ENCODE results near the gene PPP1R1A. TPM values are rescaled to one million over a fixed set of nuclear protein-coding genes. Genes with fewer than 3 reads are reported as not detected.

Gene PPP1R1A
- total and polyA plus RNA-seq, 2 experiments from 2014 or later = 7.6 to 26.9 TPM

DNA sequence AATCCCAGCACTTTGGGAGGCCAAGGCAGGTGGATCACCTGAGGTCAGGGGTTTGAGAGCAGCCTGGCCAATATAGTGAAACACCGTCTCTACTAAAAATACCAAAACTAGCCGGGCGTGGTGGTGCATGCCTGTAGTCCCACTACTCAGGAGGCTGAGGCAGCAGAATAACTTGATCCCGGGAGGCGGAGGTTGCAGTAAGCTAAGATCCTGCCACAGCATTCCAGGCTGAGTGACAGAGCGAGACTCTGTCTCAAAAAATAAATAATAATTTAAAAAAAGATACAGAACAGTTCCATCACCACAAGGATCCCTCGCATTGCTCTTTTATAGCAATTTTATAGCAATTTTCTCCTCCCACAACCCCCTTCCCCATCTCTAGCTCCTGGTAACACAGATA is 43.7 kb downstream of the PPP1R1A start (continued):
- TF ChIP-seq, protein P1, sequence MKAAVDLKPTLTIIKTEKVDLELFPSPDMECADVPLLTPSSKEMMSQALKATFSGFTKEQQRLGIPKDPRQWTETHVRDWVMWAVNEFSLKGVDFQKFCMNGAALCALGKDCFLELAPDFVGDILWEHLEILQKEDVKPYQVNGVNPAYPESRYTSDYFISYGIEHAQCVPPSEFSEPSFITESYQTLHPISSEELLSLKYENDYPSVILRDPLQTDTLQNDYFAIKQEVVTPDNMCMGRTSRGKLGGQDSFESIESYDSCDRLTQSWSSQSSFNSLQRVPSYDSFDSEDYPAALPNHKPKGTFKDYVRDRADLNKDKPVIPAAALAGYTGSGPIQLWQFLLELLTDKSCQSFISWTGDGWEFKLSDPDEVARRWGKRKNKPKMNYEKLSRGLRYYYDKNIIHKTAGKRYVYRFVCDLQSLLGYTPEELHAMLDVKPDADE (IDR thresholded peaks at IDR 0.05) = no peak
- TF ChIP-seq, protein P2, sequence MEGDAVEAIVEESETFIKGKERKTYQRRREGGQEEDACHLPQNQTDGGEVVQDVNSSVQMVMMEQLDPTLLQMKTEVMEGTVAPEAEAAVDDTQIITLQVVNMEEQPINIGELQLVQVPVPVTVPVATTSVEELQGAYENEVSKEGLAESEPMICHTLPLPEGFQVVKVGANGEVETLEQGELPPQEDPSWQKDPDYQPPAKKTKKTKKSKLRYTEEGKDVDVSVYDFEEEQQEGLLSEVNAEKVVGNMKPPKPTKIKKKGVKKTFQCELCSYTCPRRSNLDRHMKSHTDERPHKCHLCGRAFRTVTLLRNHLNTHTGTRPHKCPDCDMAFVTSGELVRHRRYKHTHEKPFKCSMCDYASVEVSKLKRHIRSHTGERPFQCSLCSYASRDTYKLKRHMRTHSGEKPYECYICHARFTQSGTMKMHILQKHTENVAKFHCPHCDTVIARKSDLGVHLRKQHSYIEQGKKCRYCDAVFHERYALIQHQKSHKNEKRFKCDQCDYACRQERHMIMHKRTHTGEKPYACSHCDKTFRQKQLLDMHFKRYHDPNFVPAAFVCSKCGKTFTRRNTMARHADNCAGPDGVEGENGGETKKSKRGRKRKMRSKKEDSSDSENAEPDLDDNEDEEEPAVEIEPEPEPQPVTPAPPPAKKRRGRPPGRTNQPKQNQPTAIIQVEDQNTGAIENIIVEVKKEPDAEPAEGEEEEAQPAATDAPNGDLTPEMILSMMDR (conservative IDR thresholded peaks at IDR 0.05; ENCODE audit: low read depth in 2 of 2) = no peak
- no peak for TF ChIP-seq JUNB (IDR thresholded peaks at IDR 0.05; ENCODE audit: unreplicated experiment)

DNA sequence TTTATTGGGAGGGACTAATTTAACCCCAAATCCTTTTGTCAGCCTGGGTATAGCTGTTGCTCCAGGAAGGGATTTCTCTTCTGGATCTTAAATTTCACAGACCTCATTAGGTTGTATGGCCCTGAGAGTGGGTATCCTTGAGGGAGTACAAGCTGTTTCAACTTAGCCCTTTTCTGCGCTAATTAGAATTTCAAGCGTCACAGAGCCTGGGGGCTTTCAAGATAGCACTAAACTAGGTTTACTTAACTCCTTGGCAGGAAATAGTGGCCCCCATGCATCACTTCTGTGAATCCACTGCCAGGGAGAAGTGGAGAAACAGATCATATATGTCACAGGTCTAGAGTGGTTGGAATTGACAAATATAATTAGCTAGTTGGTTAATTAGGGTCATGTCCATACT is 44.9 kb downstream of the PPP1R1A start:
- Mint-ChIP-seq H3K27ac (no peak overlapping the region), H3K9me3 (no peaks in the 10 kb centered on the region), H3K27me3 (ENCODE audit: insufficient read depth, low read depth, poor library complexity) (peaks cover 14% of the 10 kb centered on the region), H3K4me3 (no peak overlapping the region), H3K36me3 (ENCODE audit: low read depth) (no peaks in the 10 kb centered on the region), H3K4me1 (peaks cover 31% of the 10 kb centered on the region)
- H3K27me3 ChIP-seq (ENCODE audit: insufficient read depth) = peaks cover 36% of the 10 kb centered on the region
- H4K20me1 ChIP-seq (replicated peaks; ENCODE audit: insufficient read depth) = no peaks in the 10 kb centered on the region
- H3K36me3 ChIP-seq (ENCODE audit: insufficient read depth) = no peaks in the 10 kb centered on the region
- no peaks in the 10 kb centered on the region for H3K79me2 ChIP-seq (replicated peaks; ENCODE audit: insufficient read depth)
- no peaks in the 10 kb centered on the region for H3F3A ChIP-seq (replicated peaks; ENCODE audit: low read depth)
- ATAC-seq (no peak), DNase-seq (ENCODE audit: low spot score) (no peak)
- H3K27ac ChIP-seq (ENCODE audit: low read depth) = no peak overlapping the region
- peaks cover 10% of the 10 kb centered on the region; the same call in 1 of the 2 replicates for H3K4me1 ChIP-seq (ENCODE audit: insufficient read depth)
- no peak overlapping the region for H2AFZ ChIP-seq
- no peak overlapping the region for H3K4me3 ChIP-seq
- no peaks in the 10 kb centered on the region for H3K9me2 ChIP-seq (ENCODE audit: insufficient read depth)
- H3K4me2 ChIP-seq = no peak overlapping the region
- TF ChIP-seq, protein P2 (conservative IDR thresholded peaks at IDR 0.05; ENCODE audit: low read depth in 2 of 2) = no peak
- no peak for TF ChIP-seq JUNB (IDR thresholded peaks at IDR 0.05; ENCODE audit: unreplicated experiment)
- no peak for TF ChIP-seq ZNF114 (CRISPR knock-in tag; IDR thresholded peaks at IDR 0.05)
- TF ChIP-seq, protein P3, sequence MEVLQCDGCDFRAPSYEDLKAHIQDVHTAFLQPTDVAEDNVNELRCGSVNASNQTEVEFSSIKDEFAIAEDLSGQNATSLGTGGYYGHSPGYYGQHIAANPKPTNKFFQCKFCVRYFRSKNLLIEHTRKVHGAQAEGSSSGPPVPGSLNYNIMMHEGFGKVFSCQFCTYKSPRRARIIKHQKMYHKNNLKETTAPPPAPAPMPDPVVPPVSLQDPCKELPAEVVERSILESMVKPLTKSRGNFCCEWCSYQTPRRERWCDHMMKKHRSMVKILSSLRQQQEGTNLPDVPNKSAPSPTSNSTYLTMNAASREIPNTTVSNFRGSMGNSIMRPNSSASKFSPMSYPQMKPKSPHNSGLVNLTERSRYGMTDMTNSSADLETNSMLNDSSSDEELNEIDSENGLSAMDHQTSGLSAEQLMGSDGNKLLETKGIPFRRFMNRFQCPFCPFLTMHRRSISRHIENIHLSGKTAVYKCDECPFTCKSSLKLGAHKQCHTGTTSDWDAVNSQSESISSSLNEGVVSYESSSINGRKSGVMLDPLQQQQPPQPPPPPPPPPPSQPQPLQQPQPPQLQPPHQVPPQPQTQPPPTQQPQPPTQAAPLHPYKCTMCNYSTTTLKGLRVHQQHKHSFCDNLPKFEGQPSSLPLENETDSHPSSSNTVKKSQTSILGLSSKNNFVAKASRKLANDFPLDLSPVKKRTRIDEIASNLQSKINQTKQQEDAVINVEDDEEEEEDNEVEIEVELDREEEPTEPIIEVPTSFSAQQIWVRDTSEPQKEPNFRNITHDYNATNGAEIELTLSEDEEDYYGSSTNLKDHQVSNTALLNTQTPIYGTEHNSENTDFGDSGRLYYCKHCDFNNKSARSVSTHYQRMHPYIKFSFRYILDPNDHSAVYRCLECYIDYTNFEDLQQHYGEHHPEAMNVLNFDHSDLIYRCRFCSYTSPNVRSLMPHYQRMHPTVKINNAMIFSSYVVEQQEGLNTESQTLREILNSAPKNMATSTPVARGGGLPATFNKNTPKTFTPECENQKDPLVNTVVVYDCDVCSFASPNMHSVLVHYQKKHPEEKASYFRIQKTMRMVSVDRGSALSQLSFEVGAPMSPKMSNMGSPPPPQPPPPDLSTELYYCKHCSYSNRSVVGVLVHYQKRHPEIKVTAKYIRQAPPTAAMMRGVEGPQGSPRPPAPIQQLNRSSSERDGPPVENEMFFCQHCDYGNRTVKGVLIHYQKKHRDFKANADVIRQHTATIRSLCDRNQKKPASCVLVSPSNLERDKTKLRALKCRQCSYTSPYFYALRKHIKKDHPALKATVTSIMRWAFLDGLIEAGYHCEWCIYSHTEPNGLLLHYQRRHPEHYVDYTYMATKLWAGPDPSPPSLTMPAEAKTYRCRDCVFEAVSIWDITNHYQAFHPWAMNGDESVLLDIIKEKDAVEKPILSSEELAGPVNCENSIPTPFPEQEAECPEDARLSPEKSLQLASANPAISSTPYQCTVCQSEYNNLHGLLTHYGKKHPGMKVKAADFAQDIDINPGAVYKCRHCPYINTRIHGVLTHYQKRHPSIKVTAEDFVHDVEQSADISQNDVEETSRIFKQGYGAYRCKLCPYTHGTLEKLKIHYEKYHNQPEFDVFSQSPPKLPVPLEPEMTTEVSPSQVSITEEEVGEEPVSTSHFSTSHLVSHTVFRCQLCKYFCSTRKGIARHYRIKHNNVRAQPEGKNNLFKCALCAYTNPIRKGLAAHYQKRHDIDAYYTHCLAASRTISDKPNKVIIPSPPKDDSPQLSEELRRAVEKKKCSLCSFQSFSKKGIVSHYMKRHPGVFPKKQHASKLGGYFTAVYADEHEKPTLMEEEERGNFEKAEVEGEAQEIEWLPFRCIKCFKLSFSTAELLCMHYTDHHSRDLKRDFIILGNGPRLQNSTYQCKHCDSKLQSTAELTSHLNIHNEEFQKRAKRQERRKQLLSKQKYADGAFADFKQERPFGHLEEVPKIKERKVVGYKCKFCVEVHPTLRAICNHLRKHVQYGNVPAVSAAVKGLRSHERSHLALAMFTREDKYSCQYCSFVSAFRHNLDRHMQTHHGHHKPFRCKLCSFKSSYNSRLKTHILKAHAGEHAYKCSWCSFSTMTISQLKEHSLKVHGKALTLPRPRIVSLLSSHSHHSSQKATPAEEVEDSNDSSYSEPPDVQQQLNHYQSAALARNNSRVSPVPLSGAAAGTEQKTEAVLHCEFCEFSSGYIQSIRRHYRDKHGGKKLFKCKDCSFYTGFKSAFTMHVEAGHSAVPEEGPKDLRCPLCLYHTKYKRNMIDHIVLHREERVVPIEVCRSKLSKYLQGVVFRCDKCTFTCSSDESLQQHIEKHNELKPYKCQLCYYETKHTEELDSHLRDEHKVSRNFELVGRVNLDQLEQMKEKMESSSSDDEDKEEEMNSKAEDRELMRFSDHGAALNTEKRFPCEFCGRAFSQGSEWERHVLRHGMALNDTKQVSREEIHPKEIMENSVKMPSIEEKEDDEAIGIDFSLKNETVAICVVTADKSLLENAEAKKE (CRISPR knock-in tag; IDR thresholded peaks at IDR 0.05) = no peak
- TF ChIP-seq EZH2 (IDR thresholded peaks at IDR 0.05; ENCODE audit: low read depth, unreplicated experiment) = no peak
- TF ChIP-seq STAT1 (IDR thresholded peaks at IDR 0.05; ENCODE audit: unreplicated experiment) = no peak
- TF ChIP-seq CREB1 (CRISPR knock-in tag; IDR thresholded peaks at IDR 0.05; ENCODE audit: low read depth) = no peak
- TF ChIP-seq, protein P1 (IDR thresholded peaks at IDR 0.05) = no peak
